Measurements from ENCODE around the gene PCP4L1.

PCP4L1 gene

DNA sequence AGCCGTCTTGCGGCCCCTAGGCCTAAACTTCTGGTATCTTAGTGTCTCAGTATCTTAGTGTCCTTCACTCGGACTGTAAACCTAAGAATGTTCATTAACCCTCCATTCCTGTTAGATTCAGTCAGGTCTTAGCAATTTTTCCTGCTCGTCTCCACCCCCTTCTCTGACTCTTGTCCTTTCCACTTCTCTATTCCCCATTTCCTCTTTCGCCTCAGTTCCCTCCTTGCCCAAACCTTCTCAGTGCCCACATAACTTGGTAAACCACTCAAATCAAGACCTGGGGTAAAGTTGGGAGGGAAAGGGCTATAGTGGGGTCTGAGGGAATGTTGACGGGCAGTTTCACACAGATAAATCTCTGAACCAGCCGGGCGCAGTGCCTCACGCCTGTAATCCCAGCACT, 44.2 kb upstream of the PCP4L1 start (continued):
- TF ChIP-seq, protein P1, sequence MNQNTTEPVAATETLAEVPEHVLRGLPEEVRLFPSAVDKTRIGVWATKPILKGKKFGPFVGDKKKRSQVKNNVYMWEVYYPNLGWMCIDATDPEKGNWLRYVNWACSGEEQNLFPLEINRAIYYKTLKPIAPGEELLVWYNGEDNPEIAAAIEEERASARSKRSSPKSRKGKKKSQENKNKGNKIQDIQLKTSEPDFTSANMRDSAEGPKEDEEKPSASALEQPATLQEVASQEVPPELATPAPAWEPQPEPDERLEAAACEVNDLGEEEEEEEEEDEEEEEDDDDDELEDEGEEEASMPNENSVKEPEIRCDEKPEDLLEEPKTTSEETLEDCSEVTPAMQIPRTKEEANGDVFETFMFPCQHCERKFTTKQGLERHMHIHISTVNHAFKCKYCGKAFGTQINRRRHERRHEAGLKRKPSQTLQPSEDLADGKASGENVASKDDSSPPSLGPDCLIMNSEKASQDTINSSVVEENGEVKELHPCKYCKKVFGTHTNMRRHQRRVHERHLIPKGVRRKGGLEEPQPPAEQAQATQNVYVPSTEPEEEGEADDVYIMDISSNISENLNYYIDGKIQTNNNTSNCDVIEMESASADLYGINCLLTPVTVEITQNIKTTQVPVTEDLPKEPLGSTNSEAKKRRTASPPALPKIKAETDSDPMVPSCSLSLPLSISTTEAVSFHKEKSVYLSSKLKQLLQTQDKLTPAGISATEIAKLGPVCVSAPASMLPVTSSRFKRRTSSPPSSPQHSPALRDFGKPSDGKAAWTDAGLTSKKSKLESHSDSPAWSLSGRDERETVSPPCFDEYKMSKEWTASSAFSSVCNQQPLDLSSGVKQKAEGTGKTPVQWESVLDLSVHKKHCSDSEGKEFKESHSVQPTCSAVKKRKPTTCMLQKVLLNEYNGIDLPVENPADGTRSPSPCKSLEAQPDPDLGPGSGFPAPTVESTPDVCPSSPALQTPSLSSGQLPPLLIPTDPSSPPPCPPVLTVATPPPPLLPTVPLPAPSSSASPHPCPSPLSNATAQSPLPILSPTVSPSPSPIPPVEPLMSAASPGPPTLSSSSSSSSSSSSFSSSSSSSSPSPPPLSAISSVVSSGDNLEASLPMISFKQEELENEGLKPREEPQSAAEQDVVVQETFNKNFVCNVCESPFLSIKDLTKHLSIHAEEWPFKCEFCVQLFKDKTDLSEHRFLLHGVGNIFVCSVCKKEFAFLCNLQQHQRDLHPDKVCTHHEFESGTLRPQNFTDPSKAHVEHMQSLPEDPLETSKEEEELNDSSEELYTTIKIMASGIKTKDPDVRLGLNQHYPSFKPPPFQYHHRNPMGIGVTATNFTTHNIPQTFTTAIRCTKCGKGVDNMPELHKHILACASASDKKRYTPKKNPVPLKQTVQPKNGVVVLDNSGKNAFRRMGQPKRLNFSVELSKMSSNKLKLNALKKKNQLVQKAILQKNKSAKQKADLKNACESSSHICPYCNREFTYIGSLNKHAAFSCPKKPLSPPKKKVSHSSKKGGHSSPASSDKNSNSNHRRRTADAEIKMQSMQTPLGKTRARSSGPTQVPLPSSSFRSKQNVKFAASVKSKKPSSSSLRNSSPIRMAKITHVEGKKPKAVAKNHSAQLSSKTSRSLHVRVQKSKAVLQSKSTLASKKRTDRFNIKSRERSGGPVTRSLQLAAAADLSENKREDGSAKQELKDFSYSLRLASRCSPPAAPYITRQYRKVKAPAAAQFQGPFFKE (tag by site-specific recombination; IDR thresholded peaks at IDR 0.05; ENCODE audit: borderline replicate concordance) = no peak
- TF ChIP-seq, protein P2, sequence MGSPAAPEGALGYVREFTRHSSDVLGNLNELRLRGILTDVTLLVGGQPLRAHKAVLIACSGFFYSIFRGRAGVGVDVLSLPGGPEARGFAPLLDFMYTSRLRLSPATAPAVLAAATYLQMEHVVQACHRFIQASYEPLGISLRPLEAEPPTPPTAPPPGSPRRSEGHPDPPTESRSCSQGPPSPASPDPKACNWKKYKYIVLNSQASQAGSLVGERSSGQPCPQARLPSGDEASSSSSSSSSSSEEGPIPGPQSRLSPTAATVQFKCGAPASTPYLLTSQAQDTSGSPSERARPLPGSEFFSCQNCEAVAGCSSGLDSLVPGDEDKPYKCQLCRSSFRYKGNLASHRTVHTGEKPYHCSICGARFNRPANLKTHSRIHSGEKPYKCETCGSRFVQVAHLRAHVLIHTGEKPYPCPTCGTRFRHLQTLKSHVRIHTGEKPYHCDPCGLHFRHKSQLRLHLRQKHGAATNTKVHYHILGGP (tag by site-specific recombination; IDR thresholded peaks at IDR 0.05) = no peak
- TF ChIP-seq GLI2 (tag by site-specific recombination; IDR thresholded peaks at IDR 0.05; ENCODE audit: borderline replicate concordance, low read depth) (no peak), ZNF433 (tag by site-specific recombination; IDR thresholded peaks at IDR 0.05; ENCODE audit: low read depth) (no peak), ZNF184 (tag by site-specific recombination; IDR thresholded peaks at IDR 0.05) (no peak)

DNA sequence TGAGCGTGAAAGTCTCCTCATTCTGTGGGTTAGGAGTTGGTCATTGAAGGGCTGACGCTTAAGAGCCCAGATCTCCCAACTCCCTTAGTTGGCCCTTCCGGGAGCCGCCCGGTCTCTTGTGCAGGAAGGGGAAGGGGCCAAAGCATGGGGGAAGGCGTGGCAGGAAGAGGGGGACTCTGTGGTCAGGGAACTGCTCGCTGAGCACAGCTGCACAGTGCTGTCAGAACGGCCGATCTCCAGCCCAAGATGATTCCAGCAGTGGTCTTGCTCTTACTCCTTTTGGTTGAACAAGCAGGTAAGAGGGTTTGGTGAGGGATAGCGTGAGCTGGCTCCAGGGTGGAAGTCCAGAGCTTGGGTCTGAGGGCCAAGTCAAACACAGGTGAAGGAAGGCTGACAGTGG, 43.5 kb upstream of the PCP4L1 start, which contains the start of gene FCER1G:
FCER1G (plus strand) TSS at position 220 of the 400 bp plus-strand sequence; CDS start at position 247, 27 bp downstream.
- POLR2A ChIA-PET = interaction anchor here (1.2 to 1.4 kb wide), 2 partner anchors 11 to 13 kb away, joined by 4 to 10 read pairs; partner anchors contain the start of genes NDUFS2 and TOMM40L
- H3K4me1 ChIP-seq (ENCODE audit: control insufficient read depth, insufficient read depth, low read length) = no peaks in the 10 kb centered on the region
- CTCF ChIA-PET = interaction anchor here (1.6 to 3.4 kb wide), 2 partner anchors 11 to 167 kb away, joined by 6 to 22 read pairs; partner anchors contain the start of gene TOMM40L
- no peak within 1 kb of the TSS for H3K4me3 ChIP-seq (ENCODE audit: low read depth, low read length)
- H3K27ac ChIP-seq (ENCODE audit: extremely low read depth, low read depth, low read length) = no peak within 1 kb of the TSS
- peaks cover 35 to 50% of the 10 kb centered on the region in 2 experiments for H3K36me3 ChIP-seq (ENCODE audit: control insufficient read depth in 2 of 2, insufficient read depth in 1 of 2, low read length in 2 of 2)
- H3K9me3 ChIP-seq (ENCODE audit: control insufficient read depth, insufficient read depth, low read depth, low read length) = no peaks in the 10 kb centered on the region
- TF ChIP-seq, protein P3, sequence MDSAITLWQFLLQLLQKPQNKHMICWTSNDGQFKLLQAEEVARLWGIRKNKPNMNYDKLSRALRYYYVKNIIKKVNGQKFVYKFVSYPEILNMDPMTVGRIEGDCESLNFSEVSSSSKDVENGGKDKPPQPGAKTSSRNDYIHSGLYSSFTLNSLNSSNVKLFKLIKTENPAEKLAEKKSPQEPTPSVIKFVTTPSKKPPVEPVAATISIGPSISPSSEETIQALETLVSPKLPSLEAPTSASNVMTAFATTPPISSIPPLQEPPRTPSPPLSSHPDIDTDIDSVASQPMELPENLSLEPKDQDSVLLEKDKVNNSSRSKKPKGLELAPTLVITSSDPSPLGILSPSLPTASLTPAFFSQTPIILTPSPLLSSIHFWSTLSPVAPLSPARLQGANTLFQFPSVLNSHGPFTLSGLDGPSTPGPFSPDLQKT (IDR thresholded peaks at IDR 0.05; ENCODE audit: borderline replicate concordance, low read depth, low read length) = no peak
- TF ChIP-seq ZNF211 (tag by site-specific recombination; IDR thresholded peaks at IDR 0.05; ENCODE audit: low read depth) (no peak), ZNF239 (tag by site-specific recombination; IDR thresholded peaks at IDR 0.05) (no peak), ZNF391 (tag by site-specific recombination; IDR thresholded peaks at IDR 0.05; ENCODE audit: borderline replicate concordance, low read depth) (no peak), ZNF341 (tag by site-specific recombination; IDR thresholded peaks at IDR 0.05; ENCODE audit: low read depth) (no peak), ZNF157 (tag by site-specific recombination; IDR thresholded peaks at IDR 0.05) (no peak), ZNF555 (tag by site-specific recombination; conservative IDR thresholded peaks at IDR 0.05) (no peak), ZNF558 (tag by site-specific recombination; IDR thresholded peaks at IDR 0.05) (no peak), ZBTB7A (tag by site-specific recombination; IDR thresholded peaks at IDR 0.05; ENCODE audit: low read depth) (no peak)
- TF ChIP-seq, protein P4, sequence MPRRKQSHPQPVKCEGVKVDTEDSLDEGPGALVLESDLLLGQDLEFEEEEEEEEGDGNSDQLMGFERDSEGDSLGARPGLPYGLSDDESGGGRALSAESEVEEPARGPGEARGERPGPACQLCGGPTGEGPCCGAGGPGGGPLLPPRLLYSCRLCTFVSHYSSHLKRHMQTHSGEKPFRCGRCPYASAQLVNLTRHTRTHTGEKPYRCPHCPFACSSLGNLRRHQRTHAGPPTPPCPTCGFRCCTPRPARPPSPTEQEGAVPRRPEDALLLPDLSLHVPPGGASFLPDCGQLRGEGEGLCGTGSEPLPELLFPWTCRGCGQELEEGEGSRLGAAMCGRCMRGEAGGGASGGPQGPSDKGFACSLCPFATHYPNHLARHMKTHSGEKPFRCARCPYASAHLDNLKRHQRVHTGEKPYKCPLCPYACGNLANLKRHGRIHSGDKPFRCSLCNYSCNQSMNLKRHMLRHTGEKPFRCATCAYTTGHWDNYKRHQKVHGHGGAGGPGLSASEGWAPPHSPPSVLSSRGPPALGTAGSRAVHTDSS (tag by site-specific recombination; IDR thresholded peaks at IDR 0.05) = no peak
- TF ChIP-seq, protein P5, sequence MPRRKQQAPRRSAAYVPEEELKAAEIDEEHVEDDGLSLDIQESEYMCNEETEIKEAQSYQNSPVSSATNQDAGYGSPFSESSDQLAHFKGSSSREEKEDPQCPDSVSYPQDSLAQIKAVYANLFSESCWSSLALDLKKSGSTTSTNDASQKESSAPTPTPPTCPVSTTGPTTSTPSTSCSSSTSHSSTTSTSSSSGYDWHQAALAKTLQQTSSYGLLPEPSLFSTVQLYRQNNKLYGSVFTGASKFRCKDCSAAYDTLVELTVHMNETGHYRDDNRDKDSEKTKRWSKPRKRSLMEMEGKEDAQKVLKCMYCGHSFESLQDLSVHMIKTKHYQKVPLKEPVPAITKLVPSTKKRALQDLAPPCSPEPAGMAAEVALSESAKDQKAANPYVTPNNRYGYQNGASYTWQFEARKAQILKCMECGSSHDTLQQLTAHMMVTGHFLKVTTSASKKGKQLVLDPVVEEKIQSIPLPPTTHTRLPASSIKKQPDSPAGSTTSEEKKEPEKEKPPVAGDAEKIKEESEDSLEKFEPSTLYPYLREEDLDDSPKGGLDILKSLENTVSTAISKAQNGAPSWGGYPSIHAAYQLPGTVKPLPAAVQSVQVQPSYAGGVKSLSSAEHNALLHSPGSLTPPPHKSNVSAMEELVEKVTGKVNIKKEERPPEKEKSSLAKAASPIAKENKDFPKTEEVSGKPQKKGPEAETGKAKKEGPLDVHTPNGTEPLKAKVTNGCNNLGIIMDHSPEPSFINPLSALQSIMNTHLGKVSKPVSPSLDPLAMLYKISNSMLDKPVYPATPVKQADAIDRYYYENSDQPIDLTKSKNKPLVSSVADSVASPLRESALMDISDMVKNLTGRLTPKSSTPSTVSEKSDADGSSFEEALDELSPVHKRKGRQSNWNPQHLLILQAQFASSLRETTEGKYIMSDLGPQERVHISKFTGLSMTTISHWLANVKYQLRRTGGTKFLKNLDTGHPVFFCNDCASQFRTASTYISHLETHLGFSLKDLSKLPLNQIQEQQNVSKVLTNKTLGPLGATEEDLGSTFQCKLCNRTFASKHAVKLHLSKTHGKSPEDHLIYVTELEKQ (tag by site-specific recombination; IDR thresholded peaks at IDR 0.05; ENCODE audit: borderline replicate concordance) = no peak

Measured in HEK293 (cell line).